NCI-H345 treated with DMSO at 0.1 percent for 48 hours (cell line): ENCODE results near the gene ODF2L.

Source experiments
- DNase-seq: peaks from one replicate; lab custom pipeline; 2025; ENCODE audit not compliant: unreplicated experiment; lab: John Stamatoyannopoulos, UW

The ODF2L gene

DNA sequence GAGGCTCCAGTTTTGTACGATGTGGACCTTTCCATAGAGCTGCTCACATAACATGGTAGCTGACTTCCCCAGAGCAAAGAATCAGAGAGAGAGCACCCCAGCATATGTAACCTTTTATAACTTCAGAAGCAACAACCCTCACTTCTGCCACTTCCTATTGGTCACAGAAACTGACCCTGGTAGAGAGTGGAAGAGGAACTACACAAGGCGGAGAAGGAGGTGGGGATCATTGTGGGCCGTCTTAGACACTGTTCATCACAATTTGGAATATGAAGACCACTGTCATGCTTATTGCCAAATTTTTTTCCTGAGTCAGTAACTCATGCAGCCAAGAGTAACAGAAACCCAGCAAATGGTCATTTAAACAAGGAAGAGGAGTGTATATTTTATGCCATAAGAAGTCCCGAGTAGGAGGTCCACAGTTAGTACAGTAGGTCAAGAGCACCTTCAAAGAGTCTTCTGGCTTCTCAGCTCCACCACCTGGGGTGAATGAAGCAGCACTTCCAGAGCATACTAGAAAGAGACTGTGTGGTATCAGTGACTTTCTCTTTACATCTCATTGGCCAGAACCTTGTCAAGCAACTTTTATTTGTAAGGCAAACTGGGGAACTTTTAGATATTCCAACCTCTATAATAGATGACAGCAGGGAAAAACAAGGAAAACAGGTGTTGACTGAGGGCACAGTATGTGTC, 71.8 kb downstream of the ODF2L start:
- DNase-seq = no peak

DNA sequence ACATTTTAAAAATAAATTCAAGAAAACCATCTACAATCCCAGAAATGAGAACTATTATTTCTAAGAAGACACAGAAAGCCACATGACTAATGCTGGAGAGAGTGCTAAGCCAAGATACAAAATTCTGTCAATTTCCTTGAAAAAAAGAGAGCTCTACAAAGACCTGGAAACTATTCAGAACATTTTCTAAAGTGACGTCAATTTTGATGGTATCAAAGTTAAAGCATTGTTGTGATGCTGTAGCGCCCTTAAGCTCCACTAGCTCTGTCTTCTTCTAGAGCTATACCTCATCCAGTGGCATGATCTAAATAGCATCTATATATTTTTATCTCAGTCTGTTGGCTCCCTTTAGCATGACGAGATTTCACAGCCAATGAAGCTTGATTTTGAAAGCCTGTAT, 73.9 kb downstream of the ODF2L start:
- DNase-seq = no peak

- DNase-seq = no peak
Measured at GRCh38 chr1:86318436-86318835, 77.7 kb downstream of the ODF2L start.

- no peak for DNase-seq
Measured at GRCh38 chr1:86317926-86318325, 78.2 kb downstream of the ODF2L start.

DNA sequence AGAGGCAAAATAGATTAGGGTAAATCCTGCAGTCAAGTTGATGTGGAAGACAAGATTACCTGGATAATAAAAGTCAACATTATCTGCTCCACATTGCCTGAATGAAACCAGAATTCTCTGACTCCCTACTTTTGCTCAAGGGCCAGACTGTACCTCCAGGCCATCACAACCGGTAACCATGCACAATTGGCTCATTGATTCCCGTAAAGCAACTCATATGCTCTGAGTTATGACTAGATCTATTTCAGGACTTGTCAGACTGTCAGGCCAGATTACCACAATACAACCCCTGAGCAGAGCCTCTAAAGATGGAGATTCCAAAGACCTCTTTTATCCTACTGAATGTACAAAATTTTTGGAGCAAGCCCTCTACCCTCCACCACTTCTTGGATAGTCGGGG, 90.4 kb downstream of the ODF2L start:
- DNase-seq = no peak

GRCh38 chr1:86303041-86303690, 93.0 kb downstream of the ODF2L start:
- DNase-seq = no peak
